Measurements from ENCODE around the gene ARFGEF2. TPM values are rescaled to one million over a fixed set of nuclear protein-coding genes. Genes with fewer than 3 reads are reported as not detected.
A peak's percentile ranks its signal among the peaks of the same experiment; 100 is the strongest.

The ARFGEF2 gene
- total and polyA plus RNA-seq, 2 of the 4 experiments (the other 2 are of a cell fraction) = 10.3 to 39.1 TPM

DNA sequence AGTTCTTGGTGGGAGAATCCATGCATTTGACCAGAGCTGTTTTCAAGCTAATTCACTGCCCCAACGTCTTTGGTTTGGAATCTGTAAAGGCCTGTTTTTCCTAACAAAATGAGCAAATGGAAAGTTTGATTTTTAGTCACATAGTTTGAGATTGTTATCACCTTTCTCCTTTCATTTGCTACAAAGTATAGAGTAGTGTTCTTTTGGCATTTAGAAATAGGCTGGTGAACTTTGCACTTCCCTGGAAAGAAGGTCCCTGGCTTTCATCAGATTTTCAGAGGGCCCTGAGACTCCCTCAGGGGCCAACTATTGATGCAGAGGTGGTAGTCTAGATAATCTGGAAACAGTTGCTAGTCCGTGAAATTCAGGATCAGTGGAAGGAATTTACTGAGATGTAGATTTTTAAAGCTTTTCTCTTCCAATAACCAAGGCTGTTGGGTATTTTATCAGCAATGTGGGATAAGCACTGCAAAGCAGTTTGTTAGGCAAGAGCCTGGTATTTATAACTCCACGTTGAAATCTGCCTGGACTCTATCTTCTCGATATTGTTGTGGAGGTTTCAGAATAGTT lies 1.7 kb downstream of the ARFGEF2 start:
- H3K4me3 ChIP-seq (ENCODE audit: insufficient read depth, low read depth, low read length) = no peak overlapping the region
- no peak overlapping the region for H2AK5ac ChIP-seq (ENCODE audit: low read depth, low read length)
- H3K4me2 ChIP-seq (ENCODE audit: low read depth, low read length) = peak overlapping the region; percentile 55
- no peaks in the 10 kb centered on the region for H3K9me3 ChIP-seq (ENCODE audit: control insufficient read depth, insufficient read depth, low read length)
- no peak overlapping the region for H2AK9ac ChIP-seq (replicated peaks; ENCODE audit: low read depth, low read length, poor library complexity)
- H2AFZ ChIP-seq (replicated peaks; ENCODE audit: low read length, poor library complexity) = no peak overlapping the region
- H3K9ac ChIP-seq (ENCODE audit: low read depth, low read length) = no peak overlapping the region
- ATAC-seq (ENCODE audit: low read depth) (no peak), DNase-seq (no peak)
- intact Hi-C loops (cut with micrococcal nuclease) = no loop called here
- CTCF ChIA-PET = no interaction called here
- no peaks in the 10 kb centered on the region; the same call in 1 of the 2 replicates for H3K27me3 ChIP-seq (ENCODE audit: control insufficient read depth, insufficient read depth, low read length)
- H2BK20ac ChIP-seq (ENCODE audit: low read depth, low read length) = no peak overlapping the region
- H4K8ac ChIP-seq (ENCODE audit: low read depth in 2 of 2, low read length in 2 of 2) = no peak overlapping the region
- TF ChIP-seq BHLHE40 (IDR thresholded peaks at IDR 0.05; ENCODE audit: low read depth, low read length) (no peak), CEBPB (IDR thresholded peaks at IDR 0.05; ENCODE audit: low read depth, low read length) (no peak), FOS (IDR thresholded peaks at IDR 0.05; ENCODE audit: low read depth, low read length) (no peak), RAD21 (IDR thresholded peaks at IDR 0.05; ENCODE audit: low read length) (no peak), MAZ (IDR thresholded peaks at IDR 0.05; ENCODE audit: borderline replicate concordance, low read depth, low read length) (no peak), SMC3 (IDR thresholded peaks at IDR 0.05; ENCODE audit: low read depth, low read length) (no peak), RCOR1 (IDR thresholded peaks at IDR 0.05; ENCODE audit: insufficient replicate concordance, low read length) (no peak), MXI1 (IDR thresholded peaks at IDR 0.05; ENCODE audit: borderline replicate concordance, low read depth, low read length) (no peak), POLR2A (IDR thresholded peaks at IDR 0.05; ENCODE audit: low read depth, low read length) (no peak), MAFK (IDR thresholded peaks at IDR 0.05; ENCODE audit: low read depth, low read length) (no peak), NFE2L2 (IDR thresholded peaks at IDR 0.05; ENCODE audit: low read depth, low read length) (no peak), RFX5 (IDR thresholded peaks at IDR 0.05; ENCODE audit: low read depth, low read length) (no peak), CHD1 (IDR thresholded peaks at IDR 0.05; ENCODE audit: low read depth, low read length) (no peak)
- TF ChIP-seq, protein P1, sequence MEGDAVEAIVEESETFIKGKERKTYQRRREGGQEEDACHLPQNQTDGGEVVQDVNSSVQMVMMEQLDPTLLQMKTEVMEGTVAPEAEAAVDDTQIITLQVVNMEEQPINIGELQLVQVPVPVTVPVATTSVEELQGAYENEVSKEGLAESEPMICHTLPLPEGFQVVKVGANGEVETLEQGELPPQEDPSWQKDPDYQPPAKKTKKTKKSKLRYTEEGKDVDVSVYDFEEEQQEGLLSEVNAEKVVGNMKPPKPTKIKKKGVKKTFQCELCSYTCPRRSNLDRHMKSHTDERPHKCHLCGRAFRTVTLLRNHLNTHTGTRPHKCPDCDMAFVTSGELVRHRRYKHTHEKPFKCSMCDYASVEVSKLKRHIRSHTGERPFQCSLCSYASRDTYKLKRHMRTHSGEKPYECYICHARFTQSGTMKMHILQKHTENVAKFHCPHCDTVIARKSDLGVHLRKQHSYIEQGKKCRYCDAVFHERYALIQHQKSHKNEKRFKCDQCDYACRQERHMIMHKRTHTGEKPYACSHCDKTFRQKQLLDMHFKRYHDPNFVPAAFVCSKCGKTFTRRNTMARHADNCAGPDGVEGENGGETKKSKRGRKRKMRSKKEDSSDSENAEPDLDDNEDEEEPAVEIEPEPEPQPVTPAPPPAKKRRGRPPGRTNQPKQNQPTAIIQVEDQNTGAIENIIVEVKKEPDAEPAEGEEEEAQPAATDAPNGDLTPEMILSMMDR (conservative IDR thresholded peaks at IDR 0.05; ENCODE audit: low read depth, low read length) = no peak
- TF ChIP-seq, protein P2, sequence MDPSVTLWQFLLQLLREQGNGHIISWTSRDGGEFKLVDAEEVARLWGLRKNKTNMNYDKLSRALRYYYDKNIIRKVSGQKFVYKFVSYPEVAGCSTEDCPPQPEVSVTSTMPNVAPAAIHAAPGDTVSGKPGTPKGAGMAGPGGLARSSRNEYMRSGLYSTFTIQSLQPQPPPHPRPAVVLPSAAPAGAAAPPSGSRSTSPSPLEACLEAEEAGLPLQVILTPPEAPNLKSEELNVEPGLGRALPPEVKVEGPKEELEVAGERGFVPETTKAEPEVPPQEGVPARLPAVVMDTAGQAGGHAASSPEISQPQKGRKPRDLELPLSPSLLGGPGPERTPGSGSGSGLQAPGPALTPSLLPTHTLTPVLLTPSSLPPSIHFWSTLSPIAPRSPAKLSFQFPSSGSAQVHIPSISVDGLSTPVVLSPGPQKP (IDR thresholded peaks at IDR 0.05; ENCODE audit: borderline replicate concordance, low read depth, low read length) = no peak
- TF ChIP-seq, protein P3, sequence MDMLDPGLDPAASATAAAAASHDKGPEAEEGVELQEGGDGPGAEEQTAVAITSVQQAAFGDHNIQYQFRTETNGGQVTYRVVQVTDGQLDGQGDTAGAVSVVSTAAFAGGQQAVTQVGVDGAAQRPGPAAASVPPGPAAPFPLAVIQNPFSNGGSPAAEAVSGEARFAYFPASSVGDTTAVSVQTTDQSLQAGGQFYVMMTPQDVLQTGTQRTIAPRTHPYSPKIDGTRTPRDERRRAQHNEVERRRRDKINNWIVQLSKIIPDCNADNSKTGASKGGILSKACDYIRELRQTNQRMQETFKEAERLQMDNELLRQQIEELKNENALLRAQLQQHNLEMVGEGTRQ (IDR thresholded peaks at IDR 0.05; ENCODE audit: low read depth, low read length) = no peak
- in situ Hi-C loops (cut with MboI; ENCODE audit: low sequenced_read_pairs) = loop anchor here (25.0 kb wide), 2 partner anchors 636 to 1261 kb away; no protein-coding TSS in a partner anchor
- no peak overlapping the region for H3K18ac ChIP-seq (ENCODE audit: low read depth, low read length)
- no peak overlapping the region for H2BK5ac ChIP-seq (ENCODE audit: low read depth, low read length, poor library complexity, severe bottlenecking)
- no peak overlapping the region for H3K14ac ChIP-seq (replicated peaks; ENCODE audit: low read depth, low read length)
- POLR2A ChIA-PET (ENCODE audit: unreplicated experiment) = no interaction called here
- H3K9me1 ChIP-seq (ENCODE audit: insufficient read depth, low read length) = peaks cover 7% of the 10 kb centered on the region
- H3K4me1 ChIP-seq (ENCODE audit: control insufficient read depth, insufficient read depth, low read length) = peaks cover 5% of the 10 kb centered on the region
- no peaks in the 10 kb centered on the region for H3K36me3 ChIP-seq (ENCODE audit: control insufficient read depth, insufficient read depth, low read length)
- no peak overlapping the region for H3K27ac ChIP-seq (ENCODE audit: insufficient read depth, low read length)
- H3K79me1 ChIP-seq (ENCODE audit: low read depth in 1 of 2, low read length in 2 of 2) = peaks cover 13 to 51% of the 10 kb centered on the region in 2 experiments
- WGBS, 2 experiments (ENCODE audit: extremely low coverage in 2 of 2, insufficient read length in 1 of 2) = no CpG with 5 or more reads among the region's 4 CpGs
- H2BK120ac ChIP-seq (ENCODE audit: low read depth, low read length) = no peak overlapping the region
- H2BK15ac ChIP-seq (ENCODE audit: low read depth, low read length) = no peak overlapping the region
- H4K91ac ChIP-seq (ENCODE audit: insufficient read depth, low read depth, low read length) = no peak overlapping the region
- no peak overlapping the region for H4K5ac ChIP-seq (ENCODE audit: low read depth, low read length)
- H3K4ac ChIP-seq (ENCODE audit: low read depth, low read length) = no peak overlapping the region
- dilution Hi-C loops (cut with HindIII; ENCODE audit: low sequenced_read_pairs, unreplicated experiment) = no loop called here
- no peak overlapping the region for H3K56ac ChIP-seq (ENCODE audit: extremely low read depth, insufficient read depth, low read length)
- no TSS peak for BruUV-seq (replicated peaks)
- H4K20me1 ChIP-seq (ENCODE audit: insufficient read depth, low read length) = peaks cover 10% of the 10 kb centered on the region; the same call in 1 of the 2 replicates
- H3K23ac ChIP-seq (ENCODE audit: low read depth, low read length) = peak overlapping the region; percentile 4; the same call in 1 of the 2 replicates

Data from IMR-90 (cell line).